Activated CD8-positive, alpha-beta memory T cell treated with anti-CD3 and anti-CD28 coated beads, Interleukin-2, amount 10 ng/mL, durations not matched to agents 7 days and 5 days (primary cell): Measurements from ENCODE around the gene NCMAP. TPM values are rescaled to one million over a fixed set of nuclear protein-coding genes. Genes with fewer than 3 reads are reported as not detected.

Experiments
- ATAC-seq: fragments of 150-1000 bp; cut with Tn5 transposase; one replicate; pipeline ENCODE4 v1.10.0; 2021; ENCODE audit warnings: moderate library complexity
- CTCF ChIA-PET: fragments of 350-600 bp; sonication (Branson Sonifier 250); formaldehyde crosslinking; loops from one replicate; lab custom pipeline; 2021; ENCODE audit warnings: antibody characterized with exemption; lab: Charles Lee
- DNase-seq: peaks from one replicate; pipeline ENCODE4 v3.0.0-alpha.2; 2020
- H3K27ac Mint-ChIP-seq: one replicate; pipeline ENCODE4 v1.8.0; 2021; ENCODE audit warnings: mild to moderate bottlenecking, mixed read lengths
- H3K27me3 Mint-ChIP-seq: one replicate; pipeline ENCODE4 v1.8.0; 2021; ENCODE audit warnings: mixed read lengths
- H3K36me3 Mint-ChIP-seq: one replicate; pipeline ENCODE4 v1.8.0; 2021; ENCODE audit warnings: mild to moderate bottlenecking, mixed read lengths
- H3K4me1 Mint-ChIP-seq: one replicate; pipeline ENCODE4 v1.8.0; 2021; ENCODE audit warnings: mixed read lengths
- H3K4me3 Mint-ChIP-seq: one replicate; pipeline ENCODE4 v1.8.0; 2021; ENCODE audit warnings: mild to moderate bottlenecking, moderate library complexity, mixed read lengths
- H3K9me3 Mint-ChIP-seq: one replicate; pipeline ENCODE4 v1.8.0; 2022; ENCODE audit warnings: low read depth, mixed read lengths
- total RNA-seq, 2 experiments: library from RNA; stranded (reverse); gene quantifications; one replicate each; pipeline ENCODE4 v1.2.3, GENCODE V29; 2021

NCMAP gene
- total RNA-seq, 2 experiments from 2014 or later: not detected

- ATAC-seq: no peak
- Mint-ChIP-seq H3K36me3 (no peaks in the 10 kb centered on the region), H3K27ac (no peak overlapping the region), H3K4me3 (no peak overlapping the region), H3K4me1 (no peaks in the 10 kb centered on the region), H3K27me3 (peaks cover 54% of the 10 kb centered on the region), H3K9me3 (no peaks in the 10 kb centered on the region)
- no peak for DNase-seq
- CTCF ChIA-PET: interaction anchor here (1.2 to 1.5 kb wide), 2 partner anchors 79 to 205 kb away, joined by 3 to 4 read pairs; partner anchors contain the start of gene NIPAL3
Measured at GRCh38 chr1:24621121-24621520, 65.2 kb downstream of the NCMAP start.

DNA sequence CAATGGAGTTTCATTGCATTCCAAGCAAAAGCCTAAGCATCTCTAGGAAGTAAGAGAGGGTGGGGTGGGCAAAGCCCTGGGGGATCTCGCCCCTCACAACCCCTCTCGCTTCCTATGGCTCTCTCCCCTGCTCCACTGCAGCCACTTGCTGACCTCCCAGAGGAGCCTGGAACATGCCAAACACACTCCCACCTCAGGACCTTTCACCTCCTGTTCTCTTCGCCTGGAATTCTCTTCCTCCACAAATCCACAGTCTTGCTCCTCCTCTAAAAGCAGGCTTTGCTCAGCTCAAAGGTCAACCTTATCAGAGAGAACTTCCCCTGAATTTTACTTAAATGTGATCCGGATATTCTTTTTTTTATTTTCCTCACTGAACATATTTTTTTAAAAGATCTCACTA, 66.3 kb downstream of the NCMAP start:
- no peak overlapping the region for H3K4me3 Mint-ChIP-seq
- H3K9me3 Mint-ChIP-seq: no peaks in the 10 kb centered on the region
- CTCF ChIA-PET: interaction anchor here (0.6 kb wide), 1 partner anchor 1529 kb away, joined by 3 read pairs; no protein-coding TSS in a partner anchor
- no peaks in the 10 kb centered on the region for H3K36me3 Mint-ChIP-seq
- ATAC-seq: no peak
- no peak overlapping the region for H3K27ac Mint-ChIP-seq
- peaks cover 44% of the 10 kb centered on the region for H3K27me3 Mint-ChIP-seq
- no peak for DNase-seq
- H3K4me1 Mint-ChIP-seq: no peaks in the 10 kb centered on the region

- no peak for DNase-seq
- CTCF ChIA-PET: interaction anchor here (0.7 to 4.6 kb wide), 3 partner anchors 9 to 91 kb away, joined by 3 to 28 read pairs (median 3); no protein-coding TSS in a partner anchor
- no peaks in the 10 kb centered on the region for H3K36me3 Mint-ChIP-seq
- H3K27me3 Mint-ChIP-seq: peaks cover 42% of the 10 kb centered on the region
- H3K9me3 Mint-ChIP-seq: no peaks in the 10 kb centered on the region
- no peak overlapping the region for H3K4me3 Mint-ChIP-seq
- no peak overlapping the region for H3K27ac Mint-ChIP-seq
- ATAC-seq: no peak
- peaks cover 2% of the 10 kb centered on the region for H3K4me1 Mint-ChIP-seq
Measured at GRCh38 chr1:24632832-24633175, 76.9 kb downstream of the NCMAP start.

- CTCF ChIA-PET: interaction anchor here (0.6 to 4.6 kb wide), 11 partner anchors 26 to 1702 kb away, joined by 3 to 28 read pairs (median 4); no protein-coding TSS in a partner anchor
- ATAC-seq (peak; percentile 79), DNase-seq (no peak)
- Mint-ChIP-seq H3K4me3 (no peak overlapping the region), H3K27ac (no peak overlapping the region), H3K9me3 (no peaks in the 10 kb centered on the region), H3K4me1 (peaks cover 6% of the 10 kb centered on the region), H3K27me3 (peaks cover 32% of the 10 kb centered on the region), H3K36me3 (no peaks in the 10 kb centered on the region)
Measured at GRCh38 chr1:24635195-24635843, 79.4 kb downstream of the NCMAP start.

DNA sequence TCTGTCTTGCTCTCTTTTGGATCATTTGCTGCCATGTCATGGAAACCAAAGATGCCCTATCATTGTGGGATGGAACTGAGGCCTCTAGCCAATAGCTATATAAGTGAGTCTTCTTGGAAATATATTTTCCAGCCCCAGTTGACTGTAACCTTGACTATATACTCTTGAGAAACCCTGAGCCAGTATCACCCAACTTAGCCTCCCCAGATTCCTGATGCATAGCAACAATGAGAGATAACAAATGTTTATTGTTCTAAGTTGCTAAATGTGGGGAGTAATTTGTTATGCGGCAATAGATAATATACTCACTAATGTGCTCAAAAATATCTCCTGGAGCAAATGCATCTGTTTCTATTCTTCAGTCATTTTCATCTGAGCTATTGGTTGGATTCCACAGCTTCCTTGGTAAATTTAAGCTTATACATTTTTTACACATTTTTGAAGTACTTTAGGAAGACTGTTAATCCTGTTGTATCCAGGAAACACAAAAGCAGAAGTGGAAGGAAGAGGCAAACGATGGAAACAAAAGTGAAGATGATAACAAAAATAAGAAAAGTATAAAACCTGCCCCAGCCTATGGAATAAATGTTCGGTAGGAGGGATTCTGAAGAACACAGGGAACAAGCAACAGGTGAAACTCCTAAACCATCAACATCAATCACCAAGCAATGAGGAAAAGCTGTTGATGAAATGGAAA, 80.9 kb downstream of the NCMAP start:
- Mint-ChIP-seq H3K36me3 (no peaks in the 10 kb centered on the region), H3K9me3 (no peaks in the 10 kb centered on the region), H3K27me3 (peaks cover 27% of the 10 kb centered on the region), H3K27ac (no peak overlapping the region), H3K4me3 (no peak overlapping the region), H3K4me1 (peaks cover 15% of the 10 kb centered on the region)
- CTCF ChIA-PET: interaction anchor here (1.1 to 4.6 kb wide), 7 partner anchors 43 to 437 kb away, joined by 3 to 28 read pairs (median 3); partner anchors contain the start of gene NIPAL3
- DNase-seq: no peak
- ATAC-seq: no peak

DNA sequence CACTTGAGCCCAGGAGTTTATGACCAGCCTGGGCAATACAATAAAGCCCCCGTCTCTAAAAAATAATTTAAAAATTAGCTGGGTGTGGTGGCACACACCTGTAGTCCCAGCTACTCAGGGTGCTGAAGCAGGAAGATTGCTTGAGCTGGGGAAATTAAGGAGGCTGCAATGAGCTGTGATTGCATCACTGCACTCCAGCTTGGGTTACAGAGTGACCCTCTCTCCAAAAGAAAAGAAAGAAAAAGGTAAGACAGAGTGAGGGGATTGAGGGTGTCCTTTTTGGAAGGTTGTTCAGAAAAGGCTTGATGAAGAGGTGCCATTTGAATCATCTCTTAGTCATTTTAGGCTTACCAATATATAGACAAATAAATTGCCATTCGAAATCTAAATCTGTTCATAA, 83.2 kb downstream of the NCMAP start:
- ATAC-seq (no peak), DNase-seq (no peak)
- H3K27ac Mint-ChIP-seq: peak overlapping the region; percentile 0
- peaks cover 22% of the 10 kb centered on the region for H3K27me3 Mint-ChIP-seq
- H3K4me3 Mint-ChIP-seq: no peak overlapping the region
- peaks cover 16% of the 10 kb centered on the region for H3K4me1 Mint-ChIP-seq
- CTCF ChIA-PET: interaction anchor here (0.7 to 2.4 kb wide), 3 partner anchors 52 to 364 kb away, joined by 4 to 12 read pairs (median 10); partner anchors contain the start of gene NIPAL3
- peaks cover under 1% of the 10 kb centered on the region for H3K36me3 Mint-ChIP-seq
- no peaks in the 10 kb centered on the region for H3K9me3 Mint-ChIP-seq

GRCh38 chr1:24639881-24640280, 84.0 kb downstream of the NCMAP start:
- no peak overlapping the region for H3K27ac Mint-ChIP-seq
- H3K36me3 Mint-ChIP-seq: peaks cover 5% of the 10 kb centered on the region
- H3K27me3 Mint-ChIP-seq: peaks cover 22% of the 10 kb centered on the region
- ATAC-seq (no peak), DNase-seq (no peak)
- no peak overlapping the region for H3K4me3 Mint-ChIP-seq
- CTCF ChIA-PET: interaction anchor here (0.6 to 2.4 kb wide), 4 partner anchors 53 to 441 kb away, joined by 3 to 12 read pairs (median 4); partner anchors contain the start of gene NIPAL3
- H3K4me1 Mint-ChIP-seq: peaks cover 24% of the 10 kb centered on the region
- H3K9me3 Mint-ChIP-seq: no peaks in the 10 kb centered on the region

DNA sequence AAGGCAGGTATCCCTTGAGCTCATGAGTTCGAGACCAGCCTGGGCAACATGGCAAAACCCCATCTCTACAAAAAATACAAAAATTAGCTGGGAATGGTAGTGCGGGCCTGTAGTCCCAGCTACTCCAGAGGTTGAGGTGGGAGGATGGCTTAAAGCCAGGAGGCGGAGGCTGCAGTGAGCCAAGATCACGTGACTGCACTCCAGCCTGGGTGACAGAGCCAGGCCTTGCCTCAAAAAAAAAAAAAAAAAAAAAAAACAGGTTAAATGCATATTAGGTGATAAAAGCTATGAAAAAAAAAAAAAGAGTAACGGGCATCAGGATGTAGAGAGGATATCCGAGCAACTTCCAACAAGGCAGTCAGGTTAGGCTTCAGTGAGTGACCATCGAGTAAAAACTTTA, 84.4 kb downstream of the NCMAP start:
- no peak overlapping the region for H3K4me3 Mint-ChIP-seq
- no peaks in the 10 kb centered on the region for H3K9me3 Mint-ChIP-seq
- no peak overlapping the region for H3K27ac Mint-ChIP-seq

DNA sequence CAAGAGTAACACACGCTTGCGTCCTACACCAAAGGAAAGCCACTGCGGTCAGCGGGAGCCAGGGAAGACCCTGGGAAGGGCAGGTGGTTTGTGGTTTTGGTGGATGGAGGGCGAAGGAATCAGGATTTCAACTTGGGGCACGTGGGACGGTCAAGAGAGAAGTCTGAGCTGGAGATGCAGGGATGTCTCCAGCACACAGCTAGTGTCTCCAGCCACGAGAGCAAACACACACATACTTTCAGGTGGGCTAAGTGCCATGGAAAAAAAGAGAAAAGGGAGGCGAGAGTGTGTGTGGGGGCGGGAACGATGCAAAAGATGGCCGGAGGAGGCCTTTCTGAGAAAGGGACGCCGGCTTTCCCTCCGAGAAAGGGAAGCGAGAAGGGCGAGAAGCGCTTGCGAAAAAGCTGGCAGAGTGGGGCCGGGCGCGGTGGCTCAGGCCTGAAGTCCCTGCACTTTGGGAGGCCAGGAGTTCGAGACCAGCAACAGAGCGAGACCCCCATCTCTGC, 85.8 kb downstream of the NCMAP start:
- Mint-ChIP-seq H3K4me1 (peaks cover 37% of the 10 kb centered on the region), H3K9me3 (no peaks in the 10 kb centered on the region), H3K27me3 (peaks cover 7% of the 10 kb centered on the region), H3K36me3 (peaks cover 19% of the 10 kb centered on the region), H3K4me3 (peak overlapping the region; percentile 99), H3K27ac (peak overlapping the region; percentile 96)
- CTCF ChIA-PET: interaction anchor here (1.0 to 2.0 kb wide), 9 partner anchors 8 to 451 kb away, joined by 3 to 5 read pairs (median 4); partner anchors contain the start of genes NIPAL3, RCAN3 and STPG1
- DNase-seq: peak; percentile 61
- ATAC-seq: no peak

More for the DNA sequence above, 84.4 kb downstream of the NCMAP start:
- CTCF ChIA-PET: interaction anchor here (0.6 to 2.4 kb wide), 6 partner anchors 26 to 441 kb away, joined by 3 to 12 read pairs (median 3); partner anchors contain the start of gene NIPAL3
- H3K4me1 Mint-ChIP-seq: peaks cover 26% of the 10 kb centered on the region
- H3K27me3 Mint-ChIP-seq: peaks cover 20% of the 10 kb centered on the region
- H3K36me3 Mint-ChIP-seq: peaks cover 9% of the 10 kb centered on the region
- ATAC-seq: no peak
- DNase-seq: no peak

GRCh38 chr1:24642481-24643362, 86.8 kb downstream of the NCMAP start, which contains the start of gene SRRM1:
Gene SRRM1 (plus strand): TSS chr1:24643302. CDS start chr1:24643327, 25 bp downstream.
- Mint-ChIP-seq H3K9me3 (no peaks in the 10 kb centered on the region), H3K27me3 (peaks cover under 1% of the 10 kb centered on the region), H3K27ac (peak within 1 kb of the TSS; percentile 96), H3K4me3 (peak within 1 kb of the TSS; percentile 99), H3K36me3 (peaks cover 30% of the 10 kb centered on the region), H3K4me1 (peaks cover 43% of the 10 kb centered on the region)
- ATAC-seq: peak; percentile 92
- DNase-seq: peak; percentile 100
- CTCF ChIA-PET: interaction anchor here (0.9 to 2.0 kb wide), 13 partner anchors 9 to 452 kb away, joined by 3 to 5 read pairs (median 4); partner anchors contain the start of genes NIPAL3, RCAN3 and STPG1

- peak; percentile 14 for ATAC-seq
- Mint-ChIP-seq H3K27ac (peak overlapping the region; percentile 92), H3K4me3 (peak overlapping the region; percentile 99), H3K4me1 (peaks cover 51% of the 10 kb centered on the region), H3K36me3 (peaks cover 38% of the 10 kb centered on the region), H3K9me3 (no peaks in the 10 kb centered on the region), H3K27me3 (no peaks in the 10 kb centered on the region)
- peak; percentile 65 for DNase-seq
- CTCF ChIA-PET: interaction anchor here (0.9 to 2.0 kb wide), 4 partner anchors 26 to 187 kb away, joined by 4 read pairs; no protein-coding TSS in a partner anchor
Measured at GRCh38 chr1:24643363-24644099, 87.6 kb downstream of the NCMAP start.

DNA sequence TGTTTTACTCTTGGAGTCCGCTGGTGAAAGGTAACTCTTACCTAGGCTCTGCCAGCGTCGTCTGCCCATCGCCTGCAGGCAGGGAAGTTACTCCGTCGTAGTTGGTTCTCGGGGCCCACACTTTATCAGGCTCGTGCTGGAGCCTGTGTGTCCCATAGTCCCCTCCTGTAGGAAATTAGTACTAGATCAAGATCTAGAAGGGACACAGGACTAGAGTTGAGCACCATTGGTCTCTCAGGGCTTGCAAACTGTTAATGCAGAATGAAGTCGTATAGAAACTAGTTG, 88.2 kb downstream of the NCMAP start:
- DNase-seq: no peak
- CTCF ChIA-PET: interaction anchor here (1.2 to 1.4 kb wide), 2 partner anchors 26 to 27 kb away, joined by 4 read pairs; no protein-coding TSS in a partner anchor
- H3K36me3 Mint-ChIP-seq: peaks cover 42% of the 10 kb centered on the region

More for the DNA sequence above, 88.2 kb downstream of the NCMAP start:
- Mint-ChIP-seq H3K4me1 (peaks cover 55% of the 10 kb centered on the region), H3K27me3 (no peaks in the 10 kb centered on the region), H3K27ac (peak overlapping the region; percentile 92), H3K4me3 (peak overlapping the region; percentile 99), H3K9me3 (no peaks in the 10 kb centered on the region)
- no peak for ATAC-seq
